Hepatocyte (in vitro differentiated cells): ENCODE results near the gene SELENOI.

ENCODE experiments used
- CTCF ChIP-seq: fragments of 200-600 bp; sonication (generic); IDR thresholded peaks from 2 replicates; pipeline ENCODE4 v1.5.1; 2016; ENCODE audit warnings: antibody characterized with exemption, mild to moderate bottlenecking; ENCODE audit not compliant: poor library complexity
- EZH2 ChIP-seq: fragments of 200-600 bp; sonication (generic); IDR thresholded peaks from 2 replicates; pipeline ENCODE4 v1.6.1; 2016; ENCODE audit warnings: antibody characterized with exemption, mild to moderate bottlenecking, borderline replicate concordance
- EZH2phosphoT487 ChIP-seq: fragments of 200-600 bp; sonication (generic); IDR thresholded peaks from one replicate; pipeline ENCODE4 v1.6.1; 2018; ENCODE audit warnings: antibody characterized with exemption, mild to moderate bottlenecking, low read depth, moderate library complexity; ENCODE audit not compliant: unreplicated experiment, severe bottlenecking

- TF ChIP-seq CTCF (no peak), EZH2 (no peak), EZH2phosphoT487 (no peak)
These were observed 48.9 kb upstream of the SELENOI start for GRCh38 chr2:26297061-26297460.
